ENCODE data around the gene TRPC1.
"Not testable (repeated sequence)": the region's sequence is repeated elsewhere in the genome, so short reads cannot be mapped to it uniquely, and the experiment has no call there.

TRPC1 gene

DNA sequence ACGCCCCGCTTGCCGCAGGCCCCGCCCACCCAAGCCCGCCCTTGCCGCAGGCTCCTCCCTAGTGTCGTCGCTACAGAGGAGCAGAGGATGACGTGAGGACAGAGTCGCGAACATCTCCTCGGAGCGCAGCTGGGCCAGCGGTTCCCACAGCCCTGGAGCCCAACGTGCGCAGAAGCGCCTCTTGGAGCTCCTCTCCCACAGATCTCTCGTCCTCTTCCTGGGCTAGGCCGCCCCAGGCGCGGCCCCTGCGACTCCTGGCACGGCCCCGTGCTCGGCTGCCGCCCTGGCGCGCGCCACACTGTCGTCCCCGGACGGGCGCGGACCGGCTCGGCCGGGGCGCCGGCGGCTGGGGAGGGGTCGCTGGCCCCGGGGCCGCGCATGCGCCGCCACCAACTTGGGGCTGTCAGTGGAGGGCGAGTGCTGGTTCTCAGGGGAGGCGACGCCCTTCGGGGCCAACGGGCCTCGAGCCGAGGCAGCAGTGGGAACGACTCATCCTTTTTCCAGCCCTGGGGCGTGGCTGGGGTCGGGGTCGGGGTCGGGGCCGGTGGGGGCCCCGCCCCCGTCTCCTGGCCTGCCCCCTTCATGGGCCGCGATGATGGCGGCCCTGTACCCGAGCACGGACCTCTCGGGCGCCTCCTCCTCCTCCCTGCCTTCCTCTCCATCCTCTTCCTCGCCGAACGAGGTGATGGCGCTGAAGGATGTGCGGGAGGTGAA is at the start of gene TRPC1:
TSS of gene TRPC1 (plus strand) at position 67 of the 714 bp plus-strand sequence. CDS start at position 593, 526 bp downstream.
- DNase-seq, result peak; percentile 73 to 75

DNA sequence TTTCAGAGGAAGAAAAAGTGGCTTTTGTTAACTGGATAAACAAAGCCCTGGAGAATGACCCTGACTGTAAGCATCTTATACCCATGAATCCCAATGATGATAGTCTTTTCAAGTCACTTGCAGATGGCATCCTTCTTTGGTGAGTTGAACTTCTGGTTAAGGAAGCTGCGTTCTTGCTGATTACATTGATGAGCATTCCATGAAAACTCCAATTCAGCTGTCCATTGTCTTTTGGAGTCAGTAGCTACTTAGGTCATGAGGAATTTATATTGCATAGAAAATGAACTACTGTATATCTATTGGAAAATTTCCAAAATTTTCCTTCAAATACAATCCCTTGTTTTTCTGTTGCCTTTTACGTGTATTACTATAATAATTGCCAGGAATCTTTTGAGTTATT is 47.7 kb upstream of the TRPC1 start:
- no peak for DNase-seq

DNA sequence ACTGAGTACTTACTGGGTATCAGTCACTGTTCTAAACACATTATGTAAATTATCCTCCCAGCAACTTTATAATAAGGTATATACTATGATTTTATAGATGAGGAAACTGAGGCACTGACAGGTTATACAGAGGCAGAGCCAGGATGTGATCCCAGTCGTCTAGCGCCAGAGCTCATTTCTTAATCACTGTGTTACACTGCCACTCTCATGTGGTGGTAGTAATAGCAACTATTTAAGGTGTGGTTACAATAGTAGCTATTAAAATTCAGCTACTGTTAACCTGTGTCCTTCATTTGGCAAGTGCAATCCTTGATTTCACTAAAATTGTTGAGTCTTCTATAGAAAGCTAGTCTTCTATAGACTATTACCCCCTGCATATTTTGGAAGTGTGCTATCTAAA is 43.1 kb upstream of the TRPC1 start:
- DNase-seq, result no peak

DNA sequence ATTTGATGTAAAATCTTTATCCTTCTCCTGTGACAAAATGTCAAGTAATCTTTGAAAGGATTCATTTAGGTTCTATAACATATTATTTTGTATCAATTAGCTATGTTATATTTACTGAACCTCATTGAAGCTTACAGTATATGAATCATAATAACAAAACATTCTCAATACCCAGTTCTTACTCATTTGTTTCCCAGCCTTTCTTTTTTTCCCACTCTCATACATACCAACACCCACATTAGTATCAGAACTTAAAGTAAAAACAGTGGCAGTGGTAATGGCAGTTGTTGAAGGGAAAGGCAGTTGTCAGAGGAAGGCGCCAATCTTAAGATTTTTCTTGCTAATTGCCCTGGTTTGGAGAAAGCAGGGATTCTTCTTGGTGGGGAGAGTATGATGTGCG is 33.2 kb upstream of the TRPC1 start:
- DNase-seq, result no peak

DNA sequence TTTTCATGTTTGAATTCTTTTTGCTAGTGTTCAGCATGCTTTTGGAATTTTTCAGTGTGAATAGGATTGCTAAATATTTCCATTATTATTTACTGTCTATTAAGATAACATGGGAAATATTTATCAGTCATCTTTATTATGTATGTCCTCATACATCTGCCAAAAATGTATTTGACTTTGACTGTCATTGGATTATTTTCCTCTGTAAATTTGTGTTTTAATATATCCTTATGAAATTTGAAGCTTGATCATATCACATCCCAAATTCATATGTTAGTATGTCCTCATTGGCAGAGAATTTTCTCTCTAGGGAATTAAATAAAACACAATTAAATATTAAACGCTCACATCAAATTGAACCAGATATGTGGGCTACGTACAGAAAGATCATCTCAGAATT is 32.3 kb upstream of the TRPC1 start:
- DNase-seq, result no peak

DNA sequence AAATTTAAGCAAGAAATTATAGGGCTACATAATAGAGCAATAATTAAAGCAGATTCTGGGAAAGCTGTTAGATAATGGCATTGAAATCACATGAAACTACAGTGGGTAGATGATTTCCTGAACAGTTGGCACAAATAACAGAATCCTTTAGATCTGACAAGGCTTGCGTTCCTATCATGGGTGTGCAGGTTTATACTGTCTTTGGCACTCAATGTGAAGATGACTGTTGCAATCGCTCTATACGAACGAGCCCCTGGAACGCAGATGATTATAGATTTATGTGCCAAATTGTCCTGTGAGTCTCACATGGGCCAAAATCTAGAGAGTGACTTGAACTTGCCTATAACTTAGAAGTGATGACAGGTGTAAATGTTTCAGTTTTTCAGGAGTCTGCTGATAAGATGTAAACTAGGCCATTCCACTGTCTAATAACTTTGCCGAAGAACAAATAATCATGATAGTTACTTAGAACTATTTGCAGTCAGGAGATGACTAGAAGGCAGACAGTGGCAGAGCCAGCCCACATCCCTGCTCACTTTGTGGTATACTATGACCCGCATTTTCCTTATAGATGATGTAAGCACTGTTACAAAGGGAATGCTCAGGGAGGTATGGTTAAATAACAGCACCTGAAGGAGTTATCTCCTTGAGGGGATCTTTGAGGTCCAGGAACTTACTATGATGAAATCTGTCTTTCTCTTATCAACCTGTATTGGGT is 30.5 kb upstream of the TRPC1 start:
- DNase-seq, result no peak

DNA sequence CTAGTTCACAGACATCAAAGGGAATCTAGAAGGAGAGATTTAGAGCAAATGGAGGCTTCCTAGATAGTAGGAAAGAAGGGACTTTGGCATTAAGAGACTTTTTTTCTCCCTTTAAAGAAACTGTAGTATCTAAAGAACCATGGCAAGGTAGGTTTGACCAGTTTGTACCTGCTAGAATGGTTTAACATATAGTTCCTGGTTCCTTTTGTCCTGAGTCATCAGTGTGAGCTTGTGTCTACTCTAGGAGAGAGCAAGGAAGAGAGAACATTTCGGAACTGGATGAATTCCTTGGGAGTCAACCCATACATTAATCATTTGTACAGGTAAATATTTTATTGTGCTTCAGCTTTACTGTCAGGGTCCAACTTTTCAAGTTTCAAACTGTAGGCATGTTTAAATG is 29.6 kb upstream of the TRPC1 start:
- DNase-seq, result no peak

DNA sequence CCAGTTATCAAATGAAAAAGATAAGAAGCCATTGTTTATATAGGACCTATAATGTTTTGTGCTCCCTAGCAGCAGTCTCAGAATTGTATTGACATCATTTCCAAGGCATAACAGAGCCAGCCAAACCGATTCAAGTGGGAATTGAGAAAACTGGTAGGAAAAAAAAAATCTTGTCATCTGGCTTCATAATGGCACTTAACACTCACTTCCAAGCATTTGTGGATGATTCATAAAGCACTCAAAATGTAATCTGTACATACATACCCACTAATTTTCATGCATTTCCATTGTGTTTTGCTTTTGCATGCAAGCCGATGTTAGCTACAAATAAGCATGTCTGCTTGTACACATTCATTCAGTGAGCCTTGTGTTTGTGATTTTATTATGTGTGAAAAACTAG is 18.6 kb upstream of the TRPC1 start:
- DNase-seq, result no peak

DNA sequence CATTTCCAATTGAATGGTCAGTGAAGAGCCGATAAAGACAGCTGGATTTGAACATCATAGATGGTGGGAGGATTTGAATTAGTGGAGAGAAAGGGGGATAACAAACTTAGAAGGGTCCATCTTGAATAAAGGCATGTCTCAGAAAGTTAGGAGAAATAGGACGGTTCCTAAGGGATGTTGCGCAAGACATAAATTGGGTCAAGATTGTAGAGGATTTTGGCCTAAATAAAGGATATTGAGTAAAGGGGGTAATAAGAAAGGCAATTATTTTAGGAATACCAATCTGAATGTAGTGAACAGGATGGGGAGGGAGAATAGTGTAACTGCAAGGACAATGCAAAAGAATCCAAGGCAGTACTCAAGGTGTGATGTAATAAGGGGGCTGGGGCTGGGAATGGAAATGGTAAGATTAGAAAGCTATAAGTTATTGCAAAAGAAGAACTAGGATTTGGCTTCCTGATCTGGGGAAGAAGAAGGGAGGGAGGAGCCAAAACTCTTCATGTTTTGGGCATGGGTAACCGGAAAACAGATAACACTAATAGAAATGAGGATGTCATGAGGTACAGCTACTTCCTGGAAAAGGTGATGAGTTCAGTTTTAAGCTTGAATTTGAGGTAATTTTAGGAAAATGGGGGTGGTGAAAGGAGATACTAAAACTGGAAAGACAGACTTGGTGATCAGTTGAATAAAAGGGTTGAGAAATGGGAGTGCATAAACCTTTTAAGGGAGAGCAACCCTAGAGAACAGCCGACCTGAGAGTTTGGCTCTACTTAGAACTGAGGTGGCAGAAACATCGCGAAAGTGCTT is 17.3 kb upstream of the TRPC1 start:
- no peak for DNase-seq

DNA sequence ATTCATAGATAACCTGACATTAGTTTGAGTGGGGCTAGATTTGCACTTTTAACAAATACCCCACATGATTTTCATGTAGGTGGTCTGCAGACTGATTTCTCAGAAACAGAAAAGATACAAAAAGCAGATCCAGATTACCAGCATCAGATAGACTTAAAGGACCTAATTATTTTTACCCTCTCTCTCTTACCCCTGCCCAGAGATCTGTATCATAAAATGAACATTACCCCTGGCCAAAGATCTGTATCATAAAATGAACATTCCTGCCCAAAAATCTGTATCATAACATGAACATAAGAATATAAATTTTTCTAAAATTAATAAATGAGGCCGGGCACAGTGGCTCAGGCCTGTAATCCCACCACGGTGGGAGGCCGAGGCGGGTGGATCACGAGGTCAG is 14.6 kb upstream of the TRPC1 start:
- no peak for DNase-seq

DNA sequence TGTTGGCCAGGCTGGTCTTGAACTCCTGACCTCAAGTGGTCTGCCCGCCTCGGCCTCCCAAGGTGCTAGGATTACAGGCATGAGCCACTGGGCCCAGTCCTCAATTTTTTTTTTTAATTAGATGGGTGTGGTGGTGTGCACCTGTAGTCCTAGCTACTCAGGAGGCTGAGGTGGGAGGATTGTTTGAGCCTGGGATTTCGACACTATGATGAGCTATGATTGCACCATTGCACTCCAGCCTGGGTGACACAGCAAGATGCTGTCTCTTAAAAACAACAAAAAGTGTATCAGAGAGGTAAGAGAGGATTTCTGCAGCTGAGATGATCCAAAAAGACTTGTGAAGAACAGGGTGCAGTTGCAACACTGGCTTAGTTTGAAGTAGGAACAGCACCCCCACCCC is 9.0 kb upstream of the TRPC1 start:
- DNase-seq, result not testable (repeated sequence)

DNA sequence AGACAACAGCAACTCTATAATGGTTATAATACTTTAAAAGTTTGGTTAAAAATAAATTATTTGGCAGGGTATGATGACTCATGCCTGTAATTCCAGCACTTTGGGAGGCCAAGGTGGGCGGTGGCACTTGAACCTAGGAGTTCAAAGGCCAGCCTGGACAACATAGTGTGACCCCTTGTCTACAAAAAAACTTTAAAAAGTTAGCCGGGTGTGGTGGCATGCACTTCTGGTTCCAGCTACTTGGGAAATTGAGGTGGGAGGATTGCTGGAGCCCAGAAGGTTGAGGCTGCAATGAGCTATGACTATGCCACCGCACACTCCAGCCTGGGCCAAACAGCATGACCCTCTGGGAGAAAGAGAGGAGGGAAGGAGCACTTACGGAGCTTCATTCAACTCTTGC is 7.7 kb upstream of the TRPC1 start:
- no peak for DNase-seq

DNA sequence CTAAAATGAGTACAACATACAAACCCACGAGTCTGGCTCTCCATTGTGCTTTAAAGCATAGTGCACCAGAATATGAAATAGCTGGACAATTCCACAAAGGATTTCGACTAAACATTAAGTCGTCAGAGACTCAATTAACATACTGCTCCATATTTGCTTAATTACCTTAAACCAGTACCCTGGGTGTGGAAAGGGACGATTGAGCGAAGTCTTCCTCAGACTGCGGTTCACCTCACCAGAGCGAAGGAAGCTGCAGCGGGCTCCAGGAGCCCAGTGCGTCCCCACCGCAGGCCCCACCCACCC is 218 bp upstream of the TRPC1 start:
- no peak for DNase-seq

DNA sequence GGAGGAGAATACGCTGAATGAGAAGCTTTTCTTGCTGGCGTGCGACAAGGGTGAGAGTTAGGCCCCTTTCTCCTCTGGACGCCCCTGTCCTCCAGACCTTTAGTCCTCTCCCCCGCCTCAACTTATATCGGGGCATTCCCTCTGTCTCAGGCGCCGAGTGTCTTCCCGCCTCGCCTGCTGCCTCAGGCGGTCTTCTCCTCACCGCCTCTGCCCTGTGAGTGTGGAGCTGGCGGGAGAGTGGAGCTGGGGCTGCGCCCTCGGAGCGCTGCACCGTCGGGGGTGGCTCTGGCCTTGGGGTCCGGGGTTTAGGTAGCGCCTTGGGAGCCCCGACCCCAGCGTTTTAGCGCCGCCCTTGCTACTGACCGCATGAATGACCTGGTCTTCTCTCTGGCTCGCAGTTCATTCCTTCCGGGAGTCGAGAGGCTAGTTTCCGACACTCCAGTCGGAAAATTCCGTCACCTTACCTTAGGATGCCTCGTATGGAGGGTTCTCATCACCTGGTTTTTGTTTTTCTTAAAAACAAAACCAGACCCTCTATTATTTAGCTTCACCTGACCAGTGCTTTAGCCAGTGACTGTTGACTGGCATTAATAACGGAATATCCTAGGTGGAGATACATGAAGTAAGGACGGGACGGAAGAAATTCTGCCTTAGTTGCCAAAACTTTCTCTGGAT is 985 bp downstream of the TRPC1 start:
- peak in 1 of 2 experiments; percentile 26 for DNase-seq

DNA sequence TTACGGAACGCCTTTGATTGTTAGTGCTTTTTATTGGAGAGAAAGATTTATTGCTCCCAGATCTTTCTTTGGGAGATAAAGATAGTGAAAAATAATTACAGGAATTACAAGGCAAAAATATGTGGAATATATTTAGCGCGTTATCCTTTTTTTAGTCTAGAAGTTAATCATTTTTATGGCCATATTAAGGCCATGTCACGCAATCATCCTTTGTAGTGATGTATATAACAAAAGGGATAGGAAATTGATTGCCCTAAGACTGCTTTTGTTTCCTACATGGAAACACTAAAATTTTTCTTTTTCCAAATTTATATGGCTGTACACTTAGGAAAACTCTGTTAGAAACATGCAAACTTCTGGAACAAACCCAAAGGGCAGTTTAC is 1.5 kb downstream of the TRPC1 start:
- DNase-seq, result no peak

DNA sequence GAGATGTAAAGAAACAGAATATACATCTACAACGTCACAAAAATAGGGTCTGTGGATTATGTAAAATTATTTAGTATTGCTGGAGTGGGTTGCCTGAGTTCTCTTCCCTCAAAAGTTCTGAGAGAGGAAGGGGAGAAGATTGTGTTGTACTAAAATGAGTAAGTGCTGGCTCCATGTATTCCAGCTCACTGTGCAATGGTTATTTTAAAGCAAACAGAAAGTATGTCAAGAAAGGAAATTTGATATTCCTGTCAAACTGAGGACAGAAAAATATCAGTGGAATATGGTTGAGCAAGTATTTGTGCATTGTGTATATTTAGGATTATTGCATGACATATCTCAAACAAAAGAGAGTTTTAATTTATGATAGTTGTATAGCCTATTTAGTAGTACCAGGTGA is 2.2 kb downstream of the TRPC1 start:
- DNase-seq, result no peak

DNA sequence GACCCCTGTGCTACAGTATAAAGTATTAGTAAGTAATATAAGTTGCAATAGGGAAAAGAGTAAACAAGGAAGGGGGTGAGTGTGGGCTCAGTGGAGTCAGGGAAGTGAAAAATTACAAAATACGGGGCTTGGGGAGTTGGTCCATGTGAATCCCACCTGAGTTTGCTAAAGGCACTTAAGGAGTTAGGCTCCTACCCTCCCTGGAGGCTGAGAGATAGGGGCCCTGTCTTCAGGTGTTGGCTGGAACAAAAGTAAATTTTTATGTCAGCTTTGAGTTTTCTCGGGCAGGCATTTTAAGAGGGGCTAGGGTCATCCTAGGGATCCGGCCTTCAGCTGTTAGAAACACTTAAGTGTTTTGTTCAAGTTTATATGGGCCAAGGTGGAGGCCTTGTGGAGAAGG is 8.2 kb downstream of the TRPC1 start:
- DNase-seq, result no peak

DNA sequence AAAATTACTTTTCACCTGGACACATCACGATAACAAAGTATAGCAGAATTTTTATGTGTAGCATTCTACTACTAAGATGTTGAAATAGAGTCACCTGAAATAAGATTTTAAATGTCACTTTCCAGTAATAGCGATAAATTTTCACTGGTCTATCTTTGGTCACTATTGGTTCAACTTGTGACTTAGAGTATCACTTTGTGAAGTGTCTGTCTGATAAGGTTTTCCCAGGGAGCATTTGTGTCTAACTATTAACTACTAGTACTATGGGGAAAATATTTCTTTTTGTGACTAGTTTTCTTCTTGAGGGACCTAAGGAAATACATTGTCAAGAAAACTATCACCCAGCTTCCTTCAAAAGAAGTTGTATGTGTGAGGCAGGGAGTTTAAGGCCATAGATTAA is 11.0 kb downstream of the TRPC1 start:
- no peak for DNase-seq

DNA sequence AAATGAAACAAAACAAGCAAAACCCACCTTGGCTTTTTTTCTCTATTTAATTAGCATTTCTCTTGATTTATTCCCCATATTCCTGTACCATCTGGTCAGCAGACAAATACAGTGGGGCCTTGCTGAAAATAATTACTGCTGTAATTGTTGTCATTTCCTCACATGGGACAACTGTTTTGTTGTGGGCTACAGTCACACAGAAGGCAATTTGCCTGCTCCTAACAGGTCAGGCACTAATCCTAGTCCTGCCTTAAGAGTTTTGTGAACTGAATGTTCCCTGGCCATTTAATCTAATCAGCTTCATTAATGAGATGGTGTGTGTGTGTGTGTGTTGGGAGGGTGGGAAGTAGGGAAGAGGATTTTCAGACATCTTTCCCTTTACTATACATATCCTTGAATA is 11.6 kb downstream of the TRPC1 start:
- no peak for DNase-seq

DNA sequence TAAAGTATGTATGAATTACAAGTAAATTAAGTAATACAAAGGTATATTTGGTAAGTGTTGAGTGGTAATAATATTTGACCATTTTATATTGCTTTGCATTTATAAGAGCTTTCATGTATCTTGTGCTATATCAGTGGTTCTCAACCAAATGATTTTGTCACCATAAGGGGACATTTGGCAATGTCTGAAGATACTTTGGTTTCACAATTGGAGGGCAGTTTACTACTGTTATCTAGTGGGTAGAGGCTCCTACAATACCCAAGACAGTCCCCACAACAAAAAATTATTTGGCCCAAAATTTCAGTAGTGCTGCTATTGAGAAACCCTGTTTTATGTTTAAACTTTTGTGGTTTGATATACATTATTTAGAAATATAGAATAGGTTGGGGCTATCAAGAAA is 14.6 kb downstream of the TRPC1 start:
- no peak for DNase-seq

DNA sequence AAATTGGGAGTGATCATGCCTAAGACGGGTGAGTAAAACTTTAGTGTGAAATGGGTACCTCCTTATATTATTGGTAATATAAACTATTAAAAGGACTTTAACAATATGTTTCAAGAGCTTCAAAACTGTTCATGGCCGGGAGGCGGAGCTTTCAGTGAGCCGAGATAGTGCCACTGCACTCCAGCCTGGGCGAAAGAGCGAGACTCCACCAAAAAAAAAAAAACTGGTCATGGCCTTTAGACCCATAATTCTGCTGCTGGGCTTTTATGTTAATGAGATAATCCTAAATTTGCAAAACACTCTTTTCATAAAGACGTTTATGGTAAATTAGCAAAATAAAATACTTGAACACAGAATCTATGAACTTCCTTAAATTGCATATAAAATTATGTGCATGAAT is 22.8 kb downstream of the TRPC1 start:
- DNase-seq, result no peak

DNA sequence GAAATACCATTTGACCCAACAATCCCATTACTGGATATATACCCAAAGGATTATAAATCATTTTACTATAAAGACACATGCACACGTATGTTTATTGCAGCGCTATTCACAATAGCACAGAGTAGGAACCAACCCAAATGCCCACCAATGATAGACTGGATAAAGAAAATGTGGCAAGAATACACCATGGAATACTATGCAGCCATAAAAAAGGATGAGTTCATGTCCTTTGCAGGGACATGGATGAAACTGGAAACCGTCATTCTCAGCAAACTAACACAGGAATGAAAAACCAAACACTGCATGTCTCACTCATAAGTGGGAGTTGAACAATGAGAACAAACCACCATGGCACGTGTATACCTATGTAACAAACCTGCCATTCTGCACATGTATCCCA is 26.7 kb downstream of the TRPC1 start:
- not testable (repeated sequence) for DNase-seq

DNA sequence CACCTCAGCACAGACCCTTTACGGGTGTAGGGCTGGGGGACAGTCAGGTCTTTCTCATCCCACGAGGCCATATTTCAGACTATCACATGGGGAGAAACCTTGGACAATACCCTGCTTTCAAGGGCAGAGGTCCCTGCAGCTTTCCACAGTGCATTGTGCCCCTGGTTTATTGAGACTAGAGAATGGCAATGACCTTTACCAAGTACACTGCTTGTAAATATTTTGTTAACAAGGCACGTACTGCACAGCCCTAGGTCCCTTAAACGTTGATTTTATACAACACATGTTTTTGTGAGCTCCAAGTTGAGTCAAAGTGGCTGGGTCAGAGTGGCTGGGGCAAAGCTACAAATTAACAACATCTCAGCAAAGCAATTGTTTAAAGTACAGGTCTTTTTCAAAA is 28.8 kb downstream of the TRPC1 start:
- not testable (repeated sequence) for DNase-seq

DNA sequence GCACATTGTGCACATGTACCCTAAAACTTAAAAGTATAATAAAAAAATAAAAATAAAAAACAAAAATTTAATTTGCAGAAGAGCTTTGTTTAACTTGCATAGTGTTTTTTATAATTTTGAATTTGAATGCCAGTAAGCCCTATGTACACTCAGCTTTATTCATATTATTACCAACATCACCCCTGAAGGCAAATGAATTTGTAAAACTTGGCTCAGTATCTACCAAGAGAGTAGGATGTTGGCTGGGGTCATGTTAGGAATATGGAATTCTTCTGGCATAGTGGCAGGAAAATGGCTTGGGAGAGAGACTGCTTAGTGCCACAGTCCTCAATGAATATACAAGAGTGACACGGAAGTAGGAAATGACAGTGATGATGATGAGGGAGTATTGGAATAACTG is 30.7 kb downstream of the TRPC1 start:
- DNase-seq, result no peak
